Dendritic cell treated with granulocyte-macrophage colony-stimulating factor and Interleukin-4, amounts not matched to agents 40 ng/mL and 50 ng/mL, for 4 days (primary cell): ENCODE results near the gene H1-8.
A peak's percentile ranks its signal among the peaks of the same experiment; 100 is the strongest.

Source experiments
- H3K27ac Mint-ChIP-seq: one replicate; pipeline ENCODE4 v1.8.0; 2022; ENCODE audit warnings: mild to moderate bottlenecking, mixed read lengths
- H3K27me3 Mint-ChIP-seq: one replicate; pipeline ENCODE4 v1.8.0; 2022; ENCODE audit warnings: mild to moderate bottlenecking, mixed read lengths
- H3K36me3 Mint-ChIP-seq: one replicate; pipeline ENCODE4 v1.8.0; 2022; ENCODE audit warnings: low read depth, mixed read lengths
- H3K4me1 Mint-ChIP-seq: one replicate; pipeline ENCODE4 v1.8.0; 2022; ENCODE audit warnings: low read depth, mixed read lengths
- H3K4me3 Mint-ChIP-seq: one replicate; pipeline ENCODE4 v1.8.0; 2022; ENCODE audit warnings: mild to moderate bottlenecking, moderate library complexity, mixed read lengths
- H3K9me3 Mint-ChIP-seq: one replicate; pipeline ENCODE4 v1.8.0; 2022; ENCODE audit warnings: mixed read lengths
- intact Hi-C: fragments of 100-400 bp; cut with micrococcal nuclease; formaldehyde crosslinking; loops from one replicate; pipeline ENCODE4 v1.15.0; 2022

Gene H1-8

DNA sequence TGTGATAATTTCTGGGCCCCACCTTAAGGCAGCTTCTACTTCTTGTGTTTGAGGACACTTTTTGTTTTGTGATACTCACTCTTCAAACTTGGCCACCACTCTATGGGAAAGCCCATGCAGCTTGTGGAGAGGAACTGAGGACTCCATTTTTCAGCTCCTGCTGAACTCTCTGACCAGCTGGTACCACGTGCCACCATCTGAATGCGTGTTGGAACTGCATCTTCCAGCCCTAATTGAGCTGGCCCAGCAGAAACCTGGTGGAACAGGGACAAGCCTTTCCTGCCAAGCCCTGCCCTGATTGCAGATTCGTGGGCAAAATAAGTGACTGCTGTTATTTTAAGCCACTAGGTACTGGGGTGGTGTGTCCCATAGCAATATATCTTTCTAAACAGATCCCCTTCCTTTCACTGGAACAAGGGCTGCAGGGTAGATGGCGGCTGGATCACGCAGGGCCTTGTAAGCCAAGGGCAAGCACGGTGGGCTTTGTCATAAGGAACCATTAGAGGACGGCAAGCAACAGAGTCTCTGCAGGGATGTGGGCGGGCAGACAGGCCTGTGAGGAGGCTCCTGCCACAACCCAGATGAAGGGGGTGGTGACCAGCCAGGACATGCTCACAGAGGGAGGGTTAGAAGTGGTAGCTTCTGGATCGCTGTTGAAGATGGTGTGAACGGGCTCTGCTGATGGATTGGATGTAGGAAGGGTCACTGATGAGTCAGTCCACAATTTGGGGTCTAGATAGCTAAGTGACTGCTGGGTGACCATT, 9.5 kb downstream of the H1-8 start:
- no peak overlapping the region for H3K4me3 Mint-ChIP-seq
- no peaks in the 10 kb centered on the region for H3K27me3 Mint-ChIP-seq
- peaks cover 61% of the 10 kb centered on the region for H3K4me1 Mint-ChIP-seq
- H3K9me3 Mint-ChIP-seq = no peaks in the 10 kb centered on the region
- no peak overlapping the region for H3K27ac Mint-ChIP-seq
- intact Hi-C loops = no loop called here
- H3K36me3 Mint-ChIP-seq = peaks cover 35% of the 10 kb centered on the region

DNA sequence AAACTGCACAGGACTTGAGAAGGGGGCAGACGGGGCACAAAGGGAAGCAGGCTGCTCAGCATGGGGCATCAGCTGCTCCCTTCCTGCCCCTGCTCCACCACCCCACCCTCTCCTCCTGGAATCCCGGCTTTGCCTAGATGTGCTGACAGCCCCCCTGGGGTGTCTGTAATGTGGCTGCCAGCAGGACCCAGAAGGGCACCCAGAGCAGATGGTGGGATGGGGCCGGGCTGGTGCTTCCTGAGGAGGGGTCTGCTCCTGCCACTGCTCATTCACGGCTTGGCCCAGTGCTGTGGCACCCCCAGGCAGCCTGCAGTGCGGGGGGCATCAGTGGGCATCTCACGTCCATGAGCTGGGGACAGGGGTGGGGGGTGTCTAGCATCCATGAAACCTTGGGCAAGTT, 10.2 kb downstream of the H1-8 start:
- no peaks in the 10 kb centered on the region for H3K27me3 Mint-ChIP-seq
- no peaks in the 10 kb centered on the region for H3K9me3 Mint-ChIP-seq
- peaks cover 42% of the 10 kb centered on the region for H3K36me3 Mint-ChIP-seq
- H3K4me1 Mint-ChIP-seq = peaks cover 65% of the 10 kb centered on the region
- no peak overlapping the region for H3K27ac Mint-ChIP-seq
- intact Hi-C loops = no loop called here
- no peak overlapping the region for H3K4me3 Mint-ChIP-seq

DNA sequence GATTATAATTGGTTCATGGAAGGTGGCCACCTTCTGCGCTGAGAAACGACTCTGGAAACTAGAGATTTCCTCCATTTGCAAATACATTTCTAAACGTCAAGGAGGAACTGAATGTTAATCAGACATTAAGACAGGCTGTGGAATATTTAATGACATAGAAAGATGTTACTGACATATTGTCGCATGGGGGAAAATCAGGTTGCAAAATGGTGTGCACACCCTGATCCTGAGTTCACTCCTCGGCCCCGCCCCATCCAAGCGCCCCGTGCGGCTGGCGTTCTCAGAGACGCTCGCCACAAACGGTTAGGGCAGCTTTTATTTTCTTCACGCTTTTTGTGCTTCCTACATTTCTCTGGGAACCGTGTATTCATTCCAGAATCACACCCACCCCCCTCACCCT, 10.7 kb downstream of the H1-8 start:
- Mint-ChIP-seq H3K36me3 (peaks cover 47% of the 10 kb centered on the region), H3K4me3 (no peak overlapping the region)

DNA sequence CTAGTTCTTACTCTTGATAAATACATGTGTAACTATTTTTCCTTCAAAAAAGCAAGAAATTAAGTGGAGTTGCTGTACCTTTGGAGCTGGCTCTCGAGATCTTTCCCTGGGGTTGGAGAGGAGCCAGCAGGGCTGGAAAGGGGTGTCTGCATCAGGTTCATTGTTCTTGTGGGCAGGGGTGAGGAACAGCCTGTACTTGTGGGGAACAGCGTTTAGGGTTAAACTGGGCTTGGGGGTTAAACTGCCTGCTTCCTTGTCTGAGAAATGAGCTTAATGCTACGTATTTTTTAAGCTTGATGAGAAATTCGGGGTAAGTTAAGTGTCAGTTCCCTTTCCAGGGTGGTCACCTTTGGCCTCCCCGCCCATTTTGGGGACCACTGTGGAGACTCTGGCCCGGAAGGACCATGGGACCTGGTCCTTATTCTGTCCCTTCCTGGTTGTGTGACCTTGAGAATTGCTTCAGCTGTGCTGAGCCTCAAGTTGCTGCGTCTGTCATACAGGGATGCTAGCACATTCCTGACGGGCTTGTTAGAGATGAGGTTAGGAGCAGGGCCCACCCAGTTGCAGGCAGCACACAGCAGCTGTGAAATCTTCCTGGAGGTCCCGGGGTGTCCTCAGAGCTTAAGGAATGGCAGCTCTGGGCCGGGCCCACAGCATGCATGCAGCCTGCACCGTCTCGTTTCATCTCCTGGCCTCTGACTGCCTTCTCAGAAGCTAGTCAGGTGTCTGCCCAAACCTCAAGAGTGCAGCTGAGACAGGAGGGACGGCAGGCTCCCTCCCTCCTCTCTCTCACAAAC, 11.6 kb downstream of the H1-8 start:
- peaks cover 54% of the 10 kb centered on the region for H3K4me1 Mint-ChIP-seq
- intact Hi-C loops = no loop called here
- H3K4me3 Mint-ChIP-seq = no peak overlapping the region
- H3K36me3 Mint-ChIP-seq = peaks cover 55% of the 10 kb centered on the region
- H3K27ac Mint-ChIP-seq = peak overlapping the region; percentile 50
- no peaks in the 10 kb centered on the region for H3K9me3 Mint-ChIP-seq
- no peaks in the 10 kb centered on the region for H3K27me3 Mint-ChIP-seq

More for the DNA sequence above, 10.7 kb downstream of the H1-8 start:
- no peak overlapping the region for H3K27ac Mint-ChIP-seq
- H3K9me3 Mint-ChIP-seq = no peaks in the 10 kb centered on the region
- peaks cover 62% of the 10 kb centered on the region for H3K4me1 Mint-ChIP-seq
- no peaks in the 10 kb centered on the region for H3K27me3 Mint-ChIP-seq
- intact Hi-C loops = no loop called here

DNA sequence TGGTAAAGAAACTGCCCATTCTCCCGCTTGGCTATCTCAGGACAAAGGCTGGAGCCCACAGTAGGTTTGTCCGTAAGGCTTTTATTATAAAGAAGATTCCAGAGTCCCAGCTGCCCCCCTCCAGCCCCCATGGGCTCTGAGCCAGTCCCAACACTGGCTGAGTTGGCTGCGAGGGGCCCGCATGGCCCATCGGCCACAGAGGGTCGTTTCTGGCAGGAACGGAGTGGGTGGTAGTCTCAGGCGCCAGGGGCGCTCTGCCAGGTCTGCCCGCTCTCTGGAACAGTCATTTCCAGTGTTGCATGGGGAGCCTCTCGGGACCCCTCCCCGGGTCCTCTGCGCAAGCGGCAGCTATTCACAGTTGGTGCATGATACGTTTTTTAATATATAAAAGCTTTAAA, 12.2 kb downstream of the H1-8 start:
- Mint-ChIP-seq H3K4me1 (peaks cover 48% of the 10 kb centered on the region), H3K27me3 (no peaks in the 10 kb centered on the region), H3K9me3 (no peaks in the 10 kb centered on the region), H3K27ac (no peak overlapping the region), H3K4me3 (no peak overlapping the region), H3K36me3 (peaks cover 61% of the 10 kb centered on the region)
- intact Hi-C loops = no loop called here

DNA sequence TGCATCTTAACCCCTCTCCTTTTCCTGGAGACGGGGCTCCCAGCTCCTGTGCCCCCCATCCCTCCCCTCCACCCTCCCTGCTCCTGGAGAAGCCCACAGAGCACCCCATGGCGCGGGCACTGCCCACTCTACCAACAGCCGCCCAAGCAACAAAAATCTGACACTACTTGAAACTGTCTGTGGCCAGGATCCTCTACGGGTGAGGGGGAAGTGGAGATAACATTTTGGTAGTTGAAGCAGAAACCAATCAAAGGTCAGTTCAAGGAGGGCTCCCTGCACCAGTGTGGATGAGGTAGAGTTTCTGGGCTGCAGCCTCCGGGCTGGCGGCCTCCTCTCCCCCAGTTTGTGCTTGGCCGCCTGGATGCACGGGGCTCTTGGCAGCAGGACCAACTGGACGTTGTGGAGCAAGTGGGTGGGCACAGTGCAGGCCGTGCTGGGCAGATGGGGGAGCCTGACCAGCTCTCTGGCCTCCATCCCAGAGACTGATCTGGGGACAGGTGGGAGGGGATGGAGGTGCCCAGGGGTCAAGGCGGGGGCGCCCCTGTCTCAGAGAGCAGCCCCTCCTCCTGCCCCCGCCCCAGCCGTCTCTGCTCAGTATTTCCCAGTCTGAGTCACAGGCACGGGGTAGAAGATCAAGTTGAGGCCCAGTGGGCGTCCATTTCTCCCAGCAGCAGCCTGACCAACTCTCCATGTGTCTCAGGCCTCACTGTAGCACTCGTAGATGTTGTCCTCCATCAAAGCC, 12.8 kb downstream of the H1-8 start:
- H3K4me3 Mint-ChIP-seq = no peak overlapping the region
- H3K27me3 Mint-ChIP-seq = no peaks in the 10 kb centered on the region
- H3K9me3 Mint-ChIP-seq = no peaks in the 10 kb centered on the region
- H3K27ac Mint-ChIP-seq = peak overlapping the region; percentile 63
- intact Hi-C loops = no loop called here
- peaks cover 50% of the 10 kb centered on the region for H3K4me1 Mint-ChIP-seq
- H3K36me3 Mint-ChIP-seq = peaks cover 68% of the 10 kb centered on the region

DNA sequence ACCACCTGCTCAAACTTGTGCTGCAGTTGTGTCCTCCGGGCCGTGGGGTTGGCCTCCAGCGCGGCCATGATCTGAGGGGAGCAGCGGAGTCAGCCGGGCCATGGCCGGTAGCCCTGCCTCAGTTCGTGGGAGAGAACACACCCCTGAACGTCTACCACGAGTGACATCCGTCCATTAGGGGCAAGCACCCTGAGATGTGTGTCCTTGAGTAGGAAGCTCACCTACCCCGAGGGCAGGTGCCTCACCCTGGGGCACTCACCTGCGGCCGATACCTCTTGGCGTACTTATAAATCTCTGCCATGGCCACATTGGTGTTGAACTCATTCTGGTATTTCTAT, 13.4 kb downstream of the H1-8 start:
- H3K27ac Mint-ChIP-seq = peak overlapping the region; percentile 63
- no peak overlapping the region for H3K4me3 Mint-ChIP-seq
- no peaks in the 10 kb centered on the region for H3K9me3 Mint-ChIP-seq
- intact Hi-C loops = no loop called here
- peaks cover 52% of the 10 kb centered on the region for H3K4me1 Mint-ChIP-seq
- no peaks in the 10 kb centered on the region for H3K27me3 Mint-ChIP-seq
- peaks cover 73% of the 10 kb centered on the region for H3K36me3 Mint-ChIP-seq

DNA sequence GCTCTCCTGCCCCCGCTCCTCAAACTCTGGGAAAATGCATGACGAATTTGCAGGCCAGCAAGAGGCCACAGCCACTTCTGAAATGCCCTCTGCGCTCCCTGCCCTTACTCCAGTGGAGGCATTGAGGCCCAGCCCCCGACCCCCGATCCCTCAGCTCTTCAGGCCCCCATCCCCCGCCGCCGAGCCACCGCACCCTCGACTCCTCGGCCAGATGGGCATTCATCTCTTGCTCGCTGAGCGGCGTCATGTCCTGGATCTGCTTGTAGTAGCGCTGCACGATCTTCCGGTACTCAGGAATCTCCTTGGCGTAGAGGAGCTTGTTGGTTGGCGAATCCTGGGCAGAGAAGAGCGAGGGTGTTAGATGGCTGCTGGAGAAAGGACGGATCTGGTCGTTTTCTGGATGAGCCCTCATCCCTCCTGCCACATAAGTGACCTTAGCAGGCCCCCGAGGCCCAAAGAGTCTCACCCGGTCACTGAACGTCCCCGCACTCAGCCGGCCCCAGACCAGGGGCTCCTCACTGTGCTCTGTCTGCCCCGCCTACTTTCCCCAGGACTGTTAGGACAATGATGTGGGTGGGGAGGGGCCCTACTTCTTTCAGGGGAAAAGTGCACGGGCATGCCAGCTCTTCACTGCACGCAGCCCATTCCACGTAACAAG, 14.0 kb downstream of the H1-8 start:
- no peak overlapping the region for H3K4me3 Mint-ChIP-seq
- peaks cover 80% of the 10 kb centered on the region for H3K36me3 Mint-ChIP-seq

DNA sequence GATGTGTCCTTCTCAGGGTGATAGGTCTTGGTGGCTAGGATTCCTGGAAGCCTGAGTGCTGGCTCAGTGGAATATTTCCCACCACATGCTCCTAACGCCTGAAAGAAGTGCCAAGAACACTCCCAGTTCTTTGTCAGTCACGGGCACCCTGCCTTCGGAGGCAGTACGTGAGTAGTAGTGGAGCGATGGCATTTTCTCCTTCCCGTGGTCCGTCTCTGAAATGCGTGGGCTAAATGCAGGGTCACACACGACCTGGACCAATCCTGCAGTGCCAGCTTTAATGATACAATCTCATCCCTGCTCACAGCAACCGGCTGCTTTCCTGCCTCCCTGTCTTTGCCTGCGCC, 14.5 kb downstream of the H1-8 start:
- H3K27me3 Mint-ChIP-seq = no peaks in the 10 kb centered on the region
- H3K36me3 Mint-ChIP-seq = peaks cover 85% of the 10 kb centered on the region
- H3K27ac Mint-ChIP-seq = no peak overlapping the region
- intact Hi-C loops = no loop called here
- H3K4me3 Mint-ChIP-seq = no peak overlapping the region
- peaks cover 50% of the 10 kb centered on the region for H3K4me1 Mint-ChIP-seq
- H3K9me3 Mint-ChIP-seq = no peaks in the 10 kb centered on the region

More for the DNA sequence above, 14.0 kb downstream of the H1-8 start:
- Mint-ChIP-seq H3K9me3 (no peaks in the 10 kb centered on the region), H3K4me1 (peaks cover 52% of the 10 kb centered on the region), H3K27ac (no peak overlapping the region), H3K27me3 (no peaks in the 10 kb centered on the region)
- intact Hi-C loops = no loop called here

DNA sequence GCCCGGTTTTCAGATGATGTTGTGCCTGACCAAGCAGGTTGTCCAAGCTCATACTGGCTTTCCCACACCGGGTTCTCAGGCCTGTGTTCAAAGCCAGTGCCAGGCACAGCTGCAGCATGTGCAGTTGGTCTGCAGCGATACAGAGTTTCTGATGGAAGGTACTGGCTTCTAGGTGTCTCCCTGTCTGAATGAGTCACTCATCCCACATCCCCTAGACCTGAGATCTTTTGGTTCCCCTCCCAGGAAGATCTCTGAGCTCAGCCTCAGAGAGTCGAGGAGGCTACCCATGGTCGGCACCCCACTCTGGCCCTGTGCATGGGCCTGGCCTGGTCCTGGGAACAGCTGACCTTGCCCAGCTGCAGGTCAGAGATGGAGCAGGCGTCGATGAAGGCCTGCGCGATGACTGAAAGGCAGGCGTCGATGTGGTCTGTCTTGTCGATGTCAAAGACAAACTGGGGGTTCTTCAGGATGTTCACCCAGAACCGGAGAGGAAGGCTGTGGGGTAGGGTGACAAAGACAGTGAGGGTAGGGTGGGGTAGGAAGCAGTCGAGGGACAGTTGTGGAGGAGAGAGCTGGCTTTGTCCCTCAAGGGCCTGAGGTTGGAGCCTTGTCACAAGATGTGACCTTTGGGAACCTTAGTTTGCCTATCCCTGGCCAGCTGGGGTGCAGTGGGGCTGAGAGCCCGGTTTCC, 15.3 kb downstream of the H1-8 start:
- Mint-ChIP-seq H3K9me3 (no peaks in the 10 kb centered on the region), H3K36me3 (peaks cover 92% of the 10 kb centered on the region), H3K4me3 (no peak overlapping the region), H3K27me3 (no peaks in the 10 kb centered on the region), H3K4me1 (peaks cover 43% of the 10 kb centered on the region), H3K27ac (no peak overlapping the region)
- intact Hi-C loops = no loop called here

DNA sequence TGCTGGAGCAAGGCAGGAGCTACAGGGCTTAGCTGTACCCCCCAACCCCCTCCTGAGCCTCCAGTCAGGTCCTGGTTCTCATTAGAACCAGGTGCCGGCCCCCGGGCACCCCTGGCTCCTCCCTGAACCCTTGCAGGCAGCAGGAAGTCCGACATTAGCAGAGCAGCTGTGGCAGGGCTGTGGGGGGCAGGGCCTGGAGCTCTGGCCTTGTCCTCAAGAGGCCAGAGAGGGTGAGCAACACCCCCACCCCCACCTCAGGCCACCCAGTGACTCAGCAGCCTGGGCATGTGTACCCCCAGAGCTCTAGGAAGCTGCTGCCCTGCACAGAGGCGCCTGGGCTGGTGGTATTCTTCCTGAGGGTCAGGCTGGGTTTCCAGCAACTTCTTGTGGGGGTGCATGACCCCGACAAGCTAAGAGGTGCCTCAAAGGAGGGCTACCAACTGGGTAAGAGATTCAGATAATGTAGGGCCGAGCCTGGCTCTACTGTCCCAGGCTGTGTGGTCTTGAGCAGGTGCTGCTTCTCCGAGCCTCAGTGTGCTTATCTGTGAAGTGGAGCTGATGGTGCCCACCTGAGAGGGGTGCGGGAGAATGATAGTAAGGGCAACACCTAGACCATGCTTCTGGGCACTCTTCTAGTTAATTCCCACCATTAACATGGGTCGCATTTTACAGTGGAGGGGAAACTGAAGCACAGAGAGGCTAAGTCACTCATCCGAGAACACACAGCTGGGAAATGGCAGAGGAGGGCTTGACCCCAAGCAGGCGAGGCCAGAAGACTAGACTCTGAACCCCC, 16.0 kb downstream of the H1-8 start:
- Mint-ChIP-seq H3K27ac (no peak overlapping the region), H3K9me3 (no peaks in the 10 kb centered on the region), H3K36me3 (peaks cover 100% of the 10 kb centered on the region), H3K27me3 (no peaks in the 10 kb centered on the region), H3K4me1 (peaks cover 39% of the 10 kb centered on the region), H3K4me3 (no peak overlapping the region)
- intact Hi-C loops = no loop called here

DNA sequence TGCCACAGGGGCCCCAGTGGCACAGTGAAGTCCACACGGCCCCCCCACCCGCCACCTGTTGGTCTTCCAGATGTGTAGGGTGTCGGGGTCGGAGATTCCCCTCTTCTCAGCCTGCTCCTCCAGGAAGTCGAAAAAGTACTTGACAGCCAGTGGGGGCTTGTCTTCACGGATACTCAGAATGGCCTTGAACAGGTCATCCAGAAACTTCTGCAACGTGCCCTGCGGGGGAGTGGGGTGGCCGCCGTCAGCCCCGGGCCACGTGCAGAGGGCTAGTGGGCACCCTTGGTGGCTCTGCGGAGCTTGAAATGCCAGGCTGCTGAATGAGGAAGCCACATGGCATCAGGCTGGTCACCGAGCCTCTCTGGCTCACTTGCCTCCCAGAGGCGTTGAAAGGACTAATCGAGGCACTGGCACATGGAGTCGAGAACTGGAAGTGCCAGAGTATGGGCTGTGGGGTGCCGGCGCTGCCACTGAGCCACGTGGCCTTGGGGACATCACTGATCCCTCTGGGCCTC, 16.6 kb downstream of the H1-8 start:
- H3K4me1 Mint-ChIP-seq = peaks cover 33% of the 10 kb centered on the region
- intact Hi-C loops = no loop called here
- peaks cover 100% of the 10 kb centered on the region for H3K36me3 Mint-ChIP-seq
- H3K9me3 Mint-ChIP-seq = no peaks in the 10 kb centered on the region
- H3K27me3 Mint-ChIP-seq = no peaks in the 10 kb centered on the region
- H3K27ac Mint-ChIP-seq = no peak overlapping the region
- H3K4me3 Mint-ChIP-seq = no peak overlapping the region
